A673 (cell line): ENCODE data around the gene GLDN. TPM values are rescaled to one million over a fixed set of nuclear protein-coding genes. Genes with fewer than 3 reads are reported as not detected.

ENCODE experiments used
- BruUV-seq: library from RNA; stranded (reverse); fragments of 400-500 nt; replicated peaks from 2 replicates; lab custom pipeline; 2021; lab: Mats Ljungman, UMichigan
- CTCF ChIA-PET: fragments of 300-600 bp; sonication (Branson Sonifier 250); formaldehyde crosslinking; loops from one replicate; lab custom pipeline; 2022; ENCODE audit warnings: antibody characterized with exemption; lab: Charles Lee
- POLR2A ChIA-PET: fragments of 300-600 bp; sonication (Branson Sonifier 250); formaldehyde crosslinking; loops from one replicate; lab custom pipeline; 2022; ENCODE audit warnings: antibody characterized with exemption; ENCODE audit not compliant: low non-redundant PET; lab: Charles Lee
- DNase-seq: peaks from one replicate; pipeline ENCODE4 v3.0.0-alpha.2; 2015; ENCODE audit warnings: low spot score
- H3K27ac ChIP-seq: fragments of 200-600 bp; sonication (generic); 2 replicates; pipeline ENCODE4 v1.5.1; 2016; ENCODE audit warnings: mixed run types, low read depth, mild to moderate bottlenecking, mixed read lengths, antibody characterized with exemption, low read length; ENCODE audit not compliant: poor library complexity, severe bottlenecking
- H3K27me3 ChIP-seq: fragments of 200-600 bp; sonication (generic); replicated peaks from 2 replicates; pipeline ENCODE4 v1.6.1; 2017; ENCODE audit warnings: mixed run types, low read depth, mild to moderate bottlenecking, mixed read lengths, antibody characterized with exemption, low read length; ENCODE audit not compliant: insufficient read depth, poor library complexity
- H3K36me3 ChIP-seq: fragments of 200-600 bp; sonication (generic); 2 replicates; pipeline ENCODE4 v1.6.1; 2016; ENCODE audit warnings: mixed run types, mild to moderate bottlenecking, mixed read lengths, antibody characterized with exemption, low read length; ENCODE audit not compliant: insufficient read depth, poor library complexity, severe bottlenecking
- H3K4me1 ChIP-seq: fragments of 200-600 bp; sonication (generic); 2 replicates; pipeline ENCODE4 v1.6.1; 2017; ENCODE audit warnings: mixed run types, mild to moderate bottlenecking, mixed read lengths, antibody characterized with exemption, low read length; ENCODE audit not compliant: insufficient read depth, poor library complexity, severe bottlenecking
- H3K4me3 ChIP-seq: fragments of 200-600 bp; sonication (generic); 2 replicates; pipeline ENCODE4 v1.5.1; 2016; ENCODE audit warnings: low read depth, mixed run types, mild to moderate bottlenecking, mixed read lengths, low read length; ENCODE audit not compliant: poor library complexity, severe bottlenecking
- H3K9me3 ChIP-seq: fragments of 200-600 bp; sonication (generic); 2 replicates; pipeline ENCODE4 v1.6.1; 2016; ENCODE audit warnings: mixed run types, low read depth, mild to moderate bottlenecking, mixed read lengths, antibody characterized with exemption, low read length; ENCODE audit not compliant: poor library complexity, severe bottlenecking
- CTCF ChIP-seq: fragments of 300-800, 200-600 bp; sonication (generic); conservative IDR thresholded peaks from 2 replicates; pipeline ENCODE4 v1.5.1; 2017; ENCODE audit warnings: low read depth, mild to moderate bottlenecking, antibody characterized with exemption, low read length, moderate library complexity, mixed read lengths
- EZH2 ChIP-seq: fragments of 200-600 bp; sonication (generic); IDR thresholded peaks from 2 replicates; pipeline ENCODE4 v1.6.1; 2017; ENCODE audit warnings: borderline replicate concordance, low read depth, mild to moderate bottlenecking, mixed read lengths, antibody characterized with exemption, low read length; ENCODE audit not compliant: poor library complexity, severe bottlenecking
- intact Hi-C: fragments of 100-400 bp; cut with micrococcal nuclease; formaldehyde crosslinking; loops from one replicate; pipeline ENCODE4 v1.10.0; 2022; ENCODE audit not compliant: unreplicated experiment
- total RNA-seq: library from RNA; stranded (reverse); gene quantifications from 2 replicates; pipeline ENCODE4 v1.2.3, GENCODE V29; 2021

The GLDN gene
- total RNA-seq, 1 experiment from 2014 or later = not detected

GRCh38 chr15:51356147-51356546 is 14.7 kb downstream of the GLDN start:
- TF ChIP-seq CTCF (no peak), EZH2 (no peak)
- Histone ChIP-seq H3K36me3 (no peaks in the 10 kb centered on the region), H3K4me3 (no peak overlapping the region), H3K27ac (no peak overlapping the region), H3K27me3 (no peaks in the 10 kb centered on the region), H3K4me1 (no peaks in the 10 kb centered on the region), H3K9me3 (no peaks in the 10 kb centered on the region)
- CTCF ChIA-PET = no interaction called here
- POLR2A ChIA-PET = no interaction called here
- BruUV-seq = no TSS peak
- no peak for DNase-seq
- intact Hi-C loops = no loop called here

- POLR2A ChIA-PET = no interaction called here
- BruUV-seq = no TSS peak
- H3K27ac ChIP-seq = no peak overlapping the region
- intact Hi-C loops = no loop called here
- H3K36me3 ChIP-seq = no peaks in the 10 kb centered on the region
- no peaks in the 10 kb centered on the region for H3K9me3 ChIP-seq
- no peak for DNase-seq
- no peak overlapping the region for H3K4me3 ChIP-seq
- H3K4me1 ChIP-seq = no peaks in the 10 kb centered on the region
- no peaks in the 10 kb centered on the region for H3K27me3 ChIP-seq
- CTCF ChIA-PET = no interaction called here
- no peak for TF ChIP-seq CTCF
- no peak for TF ChIP-seq EZH2
Measured at GRCh38 chr15:51356983-51357382, 15.5 kb downstream of the GLDN start.

GRCh38 chr15:51359981-51360380 is 18.5 kb downstream of the GLDN start:
- Histone ChIP-seq H3K9me3 (no peaks in the 10 kb centered on the region), H3K27ac (no peak overlapping the region), H3K36me3 (no peaks in the 10 kb centered on the region), H3K4me3 (no peak overlapping the region), H3K4me1 (no peaks in the 10 kb centered on the region), H3K27me3 (peaks cover 4% of the 10 kb centered on the region)
- DNase-seq = no peak
- intact Hi-C loops = loop anchor here (10.0 kb wide), 1 partner anchor 315 kb away; no protein-coding TSS in a partner anchor
- POLR2A ChIA-PET = no interaction called here
- BruUV-seq = no TSS peak
- no peak for TF ChIP-seq EZH2
- TF ChIP-seq CTCF = no peak
- CTCF ChIA-PET = no interaction called here
